Activated CD8-positive, alpha-beta T cell treated with anti-CD3 and anti-CD28 coated beads, Interleukin-2, amount 10 ng/mL, durations not matched to agents 7 days and 5 days (primary cell): ENCODE measurements around the gene ZBTB8A. TPM values are rescaled to one million over a fixed set of nuclear protein-coding genes. Genes with fewer than 3 reads are reported as not detected.
"Not testable (repeated sequence)": the region's sequence is repeated elsewhere in the genome, so short reads cannot be mapped to it uniquely, and the experiment has no call there.

Source experiments
- ATAC-seq: fragments of 150-1000 bp; cut with Tn5 transposase; one replicate; pipeline ENCODE4 v1.10.0; 2021; ENCODE audit warnings: moderate library complexity
- CTCF ChIA-PET: fragments of 350-600 bp; sonication (Branson Sonifier 250); formaldehyde crosslinking; loops from one replicate; lab custom pipeline; 2021; ENCODE audit warnings: antibody characterized with exemption; lab: Charles Lee
- POLR2A ChIA-PET: fragments of 350-600 bp; sonication (Branson Sonifier 250); formaldehyde crosslinking; loops from one replicate; lab custom pipeline; 2021; ENCODE audit warnings: antibody characterized with exemption; lab: Charles Lee
- DNase-seq: peaks from one replicate; pipeline ENCODE4 v3.0.0-alpha.2; 2020
- H3K27ac Mint-ChIP-seq: one replicate; pipeline ENCODE4 v1.8.0; 2021; ENCODE audit warnings: mild to moderate bottlenecking, mixed read lengths
- H3K27me3 Mint-ChIP-seq: one replicate; pipeline ENCODE4 v1.8.0; 2021; ENCODE audit warnings: low read depth, mixed read lengths
- H3K36me3 Mint-ChIP-seq: one replicate; pipeline ENCODE4 v1.8.0; 2021; ENCODE audit warnings: low read depth, mixed read lengths
- H3K4me1 Mint-ChIP-seq: one replicate; pipeline ENCODE4 v1.8.0; 2021; ENCODE audit warnings: low read depth, mixed read lengths
- H3K4me3 Mint-ChIP-seq: one replicate; pipeline ENCODE4 v1.8.0; 2021; ENCODE audit warnings: mild to moderate bottlenecking, mixed read lengths
- H3K9me3 Mint-ChIP-seq: one replicate; pipeline ENCODE4 v1.8.0; 2022; ENCODE audit warnings: mixed read lengths; ENCODE audit not compliant: insufficient read depth
- total RNA-seq, 2 experiments: library from RNA; stranded (reverse); gene quantifications; one replicate each; pipeline ENCODE4 v1.2.3, GENCODE V29; 2021

The ZBTB8A gene
- total RNA-seq, 2 experiments from 2014 or later: 0.11 to 0.18 TPM

GRCh38 chr1:32539584-32540571 is 651 bp downstream of the ZBTB8A start:
- H3K9me3 Mint-ChIP-seq: no peaks in the 10 kb centered on the region
- peaks cover 65% of the 10 kb centered on the region for H3K27me3 Mint-ChIP-seq
- no peak for DNase-seq
- peaks cover 8% of the 10 kb centered on the region for H3K4me1 Mint-ChIP-seq
- H3K4me3 Mint-ChIP-seq: peak overlapping the region; percentile 69
- H3K36me3 Mint-ChIP-seq: no peaks in the 10 kb centered on the region
- CTCF ChIA-PET: interaction anchor here (1.1 to 1.6 kb wide), 2 partner anchors 20 to 173 kb away, joined by 3 read pairs; no protein-coding TSS in a partner anchor
- ATAC-seq: peak; percentile 79
- POLR2A ChIA-PET: interaction anchor here (0.6 kb wide), 1 partner anchor 548 kb away, joined by 3 read pairs; no protein-coding TSS in a partner anchor
- no peak overlapping the region for H3K27ac Mint-ChIP-seq

GRCh38 chr1:32540605-32541004 is 1.4 kb downstream of the ZBTB8A start:
- ChIA-PET CTCF (interaction anchor here (1.1 to 1.6 kb wide), 2 partner anchors 20 to 172 kb away, joined by 3 read pairs; no protein-coding TSS in a partner anchor), POLR2A (no interaction called here)
- no peak for DNase-seq
- Mint-ChIP-seq H3K4me3 (peak overlapping the region; percentile 69), H3K4me1 (peaks cover 8% of the 10 kb centered on the region), H3K36me3 (no peaks in the 10 kb centered on the region), H3K9me3 (no peaks in the 10 kb centered on the region), H3K27me3 (peaks cover 61% of the 10 kb centered on the region), H3K27ac (no peak overlapping the region)
- ATAC-seq: no peak

GRCh38 chr1:32541064-32541566 is 1.9 kb downstream of the ZBTB8A start:
- H3K9me3 Mint-ChIP-seq: no peaks in the 10 kb centered on the region
- peaks cover 8% of the 10 kb centered on the region for H3K4me1 Mint-ChIP-seq
- H3K27me3 Mint-ChIP-seq: peaks cover 58% of the 10 kb centered on the region
- no peak overlapping the region for H3K27ac Mint-ChIP-seq
- CTCF ChIA-PET: interaction anchor here (1.6 kb wide), 1 partner anchor 171 kb away, joined by 3 read pairs; no protein-coding TSS in a partner anchor
- H3K4me3 Mint-ChIP-seq: no peak overlapping the region
- no peak for DNase-seq
- no peaks in the 10 kb centered on the region for H3K36me3 Mint-ChIP-seq
- POLR2A ChIA-PET: no interaction called here
- no peak for ATAC-seq

GRCh38 chr1:32546611-32547010 is 7.4 kb downstream of the ZBTB8A start:
- no peaks in the 10 kb centered on the region for H3K9me3 Mint-ChIP-seq
- no peak for ATAC-seq
- no peak for DNase-seq
- peaks cover 15% of the 10 kb centered on the region for H3K27me3 Mint-ChIP-seq
- ChIA-PET CTCF (no interaction called here), POLR2A (no interaction called here)
- no peak overlapping the region for H3K4me3 Mint-ChIP-seq
- no peaks in the 10 kb centered on the region for H3K4me1 Mint-ChIP-seq
- H3K36me3 Mint-ChIP-seq: no peaks in the 10 kb centered on the region
- no peak overlapping the region for H3K27ac Mint-ChIP-seq

- Mint-ChIP-seq H3K36me3 (no peaks in the 10 kb centered on the region), H3K27me3 (peaks cover 5% of the 10 kb centered on the region), H3K4me1 (no peaks in the 10 kb centered on the region), H3K9me3 (no peaks in the 10 kb centered on the region), H3K27ac (no peak overlapping the region), H3K4me3 (no peak overlapping the region)
- DNase-seq (no peak), ATAC-seq (no peak)
- POLR2A ChIA-PET: no interaction called here
- CTCF ChIA-PET: no interaction called here
These were observed 10.4 kb downstream of the ZBTB8A start for GRCh38 chr1:32549616-32550015.

GRCh38 chr1:32554288-32554687 is 15.1 kb downstream of the ZBTB8A start:
- ChIA-PET POLR2A (no interaction called here), CTCF (no interaction called here)
- no peaks in the 10 kb centered on the region for H3K4me1 Mint-ChIP-seq
- H3K27me3 Mint-ChIP-seq: peaks cover 5% of the 10 kb centered on the region
- ATAC-seq: no peak
- no peak for DNase-seq
- H3K9me3 Mint-ChIP-seq: no peaks in the 10 kb centered on the region
- H3K4me3 Mint-ChIP-seq: no peak overlapping the region
- H3K36me3 Mint-ChIP-seq: no peaks in the 10 kb centered on the region
- H3K27ac Mint-ChIP-seq: no peak overlapping the region

GRCh38 chr1:32557035-32557434 is 17.8 kb downstream of the ZBTB8A start:
- H3K36me3 Mint-ChIP-seq, DNase-seq, ATAC-seq, H3K9me3 Mint-ChIP-seq, CTCF ChIA-PET, POLR2A ChIA-PET, H3K4me3 Mint-ChIP-seq, H3K4me1 Mint-ChIP-seq, H3K27ac Mint-ChIP-seq: not testable (repeated sequence)
- H3K27me3 Mint-ChIP-seq: peaks cover 12% of the 10 kb centered on the region

- POLR2A ChIA-PET: no interaction called here
- DNase-seq (no peak), ATAC-seq (no peak)
- no peak overlapping the region for H3K4me3 Mint-ChIP-seq
- peaks cover 12% of the 10 kb centered on the region for H3K27me3 Mint-ChIP-seq
- H3K4me1 Mint-ChIP-seq: no peaks in the 10 kb centered on the region
- H3K27ac Mint-ChIP-seq: no peak overlapping the region
- H3K9me3 Mint-ChIP-seq: no peaks in the 10 kb centered on the region
- CTCF ChIA-PET: no interaction called here
- no peaks in the 10 kb centered on the region for H3K36me3 Mint-ChIP-seq
These were observed 18.6 kb downstream of the ZBTB8A start for GRCh38 chr1:32557812-32558211.

- Mint-ChIP-seq H3K27me3 (peaks cover 8% of the 10 kb centered on the region), H3K36me3 (no peaks in the 10 kb centered on the region), H3K4me3 (no peak overlapping the region), H3K9me3 (no peaks in the 10 kb centered on the region), H3K27ac (no peak overlapping the region), H3K4me1 (no peaks in the 10 kb centered on the region)
- ATAC-seq (no peak), DNase-seq (no peak)
- CTCF ChIA-PET: no interaction called here
- POLR2A ChIA-PET: no interaction called here
These were observed 29.7 kb downstream of the ZBTB8A start for GRCh38 chr1:32568929-32569328.

GRCh38 chr1:32580348-32581017 is 41.3 kb downstream of the ZBTB8A start:
- H3K27me3 Mint-ChIP-seq: no peaks in the 10 kb centered on the region
- ATAC-seq (no peak), DNase-seq (no peak)
- H3K4me3 Mint-ChIP-seq: no peak overlapping the region
- H3K9me3 Mint-ChIP-seq: no peaks in the 10 kb centered on the region
- H3K4me1 Mint-ChIP-seq: no peaks in the 10 kb centered on the region
- no peaks in the 10 kb centered on the region for H3K36me3 Mint-ChIP-seq
- no peak overlapping the region for H3K27ac Mint-ChIP-seq
- CTCF ChIA-PET: no interaction called here
- POLR2A ChIA-PET: no interaction called here

- CTCF ChIA-PET: interaction anchor here (1.0 kb wide), 1 partner anchor 73 kb away, joined by 3 read pairs; no protein-coding TSS in a partner anchor
These were observed 53.7 kb downstream of the ZBTB8A start for GRCh38 chr1:32592943-32593342.

More at GRCh38 chr1:32592943-32593342, 53.7 kb downstream of the ZBTB8A start:
- Mint-ChIP-seq H3K27ac (no peak overlapping the region), H3K4me3 (no peak overlapping the region), H3K9me3 (no peaks in the 10 kb centered on the region), H3K4me1 (no peaks in the 10 kb centered on the region), H3K36me3 (no peaks in the 10 kb centered on the region), H3K27me3 (peaks cover 4% of the 10 kb centered on the region)
- POLR2A ChIA-PET: no interaction called here
- no peak for ATAC-seq
- DNase-seq: no peak
